Smooth muscle cell (in vitro differentiated cells): ENCODE results near the gene LRFN5. TPM values are rescaled to one million over a fixed set of nuclear protein-coding genes. Genes with fewer than 3 reads are reported as not detected.
"Not testable (repeated sequence)": the region's sequence is repeated elsewhere in the genome, so short reads cannot be mapped to it uniquely, and the experiment has no call there.

Experiments
- DNase-seq: peaks from one replicate; lab custom pipeline; 2025; ENCODE audit not compliant: unreplicated experiment; lab: John Stamatoyannopoulos, UW
- H2AFZ ChIP-seq: fragments of 200-600 bp; sonication (generic); 2 replicates; pipeline ENCODE4 v1.6.0; 2016; ENCODE audit warnings: antibody characterized with exemption, low read depth, mild to moderate bottlenecking
- H3F3A ChIP-seq: fragments of 200-600 bp; sonication (generic); 2 replicates; pipeline ENCODE4 v1.6.0; 2017; ENCODE audit warnings: antibody characterized with exemption, low read depth
- H3K27ac ChIP-seq: fragments of 200-600 bp; sonication (generic); 2 replicates; pipeline ENCODE4 v1.5.1; 2016; ENCODE audit warnings: low read depth, mild to moderate bottlenecking
- H3K27me3 ChIP-seq: fragments of 200-600 bp; sonication (generic); 2 replicates; pipeline ENCODE4 v1.6.1; 2016; ENCODE audit warnings: low read depth, mild to moderate bottlenecking
- H3K36me3 ChIP-seq: fragments of 200-600 bp; sonication (generic); 2 replicates; pipeline ENCODE4 v1.5.1; 2016; ENCODE audit warnings: low read depth
- H3K4me1 ChIP-seq: fragments of 200-600 bp; sonication (generic); 2 replicates; pipeline ENCODE4 v1.5.1; 2016; ENCODE audit warnings: low read depth
- H3K4me2 ChIP-seq: fragments of 200-600 bp; sonication (generic); 2 replicates; pipeline ENCODE4 v1.6.0; 2016; ENCODE audit warnings: mild to moderate bottlenecking
- H3K4me3 ChIP-seq: fragments of 200-600 bp; sonication (generic); 2 replicates; pipeline ENCODE4 v1.5.1; 2016; ENCODE audit warnings: mild to moderate bottlenecking
- H3K79me2 ChIP-seq: fragments of 200-600 bp; sonication (generic); 2 replicates; pipeline ENCODE4 v1.6.0; 2016; ENCODE audit warnings: low read depth, mild to moderate bottlenecking
- H3K9ac ChIP-seq: fragments of 200-600 bp; sonication (generic); 2 replicates; pipeline ENCODE4 v1.6.0; 2016; ENCODE audit warnings: low read depth
- H3K9me3 ChIP-seq: fragments of 200-600 bp; sonication (generic); replicated peaks from 2 replicates; pipeline ENCODE4 v1.5.1; 2016; ENCODE audit warnings: low read depth
- H4K20me1 ChIP-seq: fragments of 200-600 bp; sonication (generic); 2 replicates; pipeline ENCODE4 v1.6.0; 2016; ENCODE audit warnings: low read depth
- WGBS: methylation state at CpG from one replicate; pipeline ENCODE4 v1.1.7; 2016; ENCODE audit warnings: low lambda C conversion rate; 5-methylcytosine and 5-hydroxymethylcytosine counted together
- polyA plus RNA-seq: library from polyadenylated mRNA; unstranded; fragments of >200 nt; fragmentation: Nextera tagmentation; extraction: Ambion mirVana; gene quantifications from 2 replicates; pipeline ENCODE4 v1.2.1, GENCODE V29; 2016
- total RNA-seq: library from RNA; depleted of rRNA; stranded (reverse); fragments of >200 nt; gene quantifications from 2 replicates; pipeline ENCODE4 v1.2.3, GENCODE V29; 2014
- TF ChIP-seq, protein P1 (sequence below): fragments of 200-600 bp; sonication (generic); IDR thresholded peaks from 2 replicates; pipeline ENCODE4 v1.5.1; 2017; ENCODE audit warnings: borderline replicate concordance, mild to moderate bottlenecking, antibody characterized with exemption; ENCODE audit not compliant: insufficient read depth, poor library complexity, severe bottlenecking

The LRFN5 gene
- total RNA-seq (33.8 and 44.6 TPM in 2 replicates), polyA plus RNA-seq (12.7 and 22.1 TPM in 2 replicates)

DNA sequence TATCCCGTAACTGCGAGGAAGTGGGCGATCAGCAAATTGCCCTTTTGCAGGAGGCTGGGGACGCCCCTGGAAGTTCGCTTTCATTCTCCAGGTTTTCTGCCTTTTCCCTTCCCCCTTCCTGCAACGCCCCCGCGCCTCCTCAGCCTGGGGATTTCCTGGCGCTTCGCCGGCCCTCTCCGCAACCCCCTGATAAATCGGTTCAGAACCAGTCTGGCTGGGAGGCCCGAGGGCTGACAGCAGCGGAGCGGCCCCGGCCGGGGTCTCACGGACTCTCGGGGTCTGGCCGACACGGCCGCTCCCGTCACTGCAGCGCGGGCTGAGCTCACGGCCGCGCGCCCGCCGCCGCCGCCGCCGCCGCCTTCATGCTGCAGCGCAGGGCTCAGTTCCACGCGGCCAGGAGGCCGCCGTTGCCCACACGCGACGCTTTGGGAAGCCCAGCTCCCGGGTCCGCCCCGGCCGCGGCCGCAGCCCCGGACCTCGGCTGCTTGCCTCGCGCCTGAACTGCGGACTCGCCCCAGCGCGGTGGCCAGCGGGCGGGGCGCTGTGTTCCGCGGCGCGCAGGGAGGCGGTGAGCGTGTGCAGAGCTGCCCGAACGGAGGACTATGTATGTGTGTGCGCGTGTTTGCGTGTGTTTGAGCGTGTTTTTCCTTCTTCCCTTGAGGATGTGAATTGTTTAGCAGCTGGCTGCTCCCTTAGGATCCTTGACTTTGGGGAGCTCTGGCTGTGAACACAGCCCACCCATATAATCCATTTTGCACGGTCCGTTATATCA lies at the start of gene LRFN5:
LRFN5 (plus strand) TSS at position 345 of the 772 bp plus-strand sequence.
- peak within 1 kb of the TSS; percentile 81 for H3K4me3 ChIP-seq
- DNase-seq, result no peak
- H3K9ac ChIP-seq, result peak within 1 kb of the TSS; percentile 45
- no peaks in the 10 kb centered on the region for H3K27me3 ChIP-seq
- peaks cover 16% of the 10 kb centered on the region for H4K20me1 ChIP-seq
- peaks cover 23% of the 10 kb centered on the region for H3K4me1 ChIP-seq
- TF ChIP-seq, protein P1, sequence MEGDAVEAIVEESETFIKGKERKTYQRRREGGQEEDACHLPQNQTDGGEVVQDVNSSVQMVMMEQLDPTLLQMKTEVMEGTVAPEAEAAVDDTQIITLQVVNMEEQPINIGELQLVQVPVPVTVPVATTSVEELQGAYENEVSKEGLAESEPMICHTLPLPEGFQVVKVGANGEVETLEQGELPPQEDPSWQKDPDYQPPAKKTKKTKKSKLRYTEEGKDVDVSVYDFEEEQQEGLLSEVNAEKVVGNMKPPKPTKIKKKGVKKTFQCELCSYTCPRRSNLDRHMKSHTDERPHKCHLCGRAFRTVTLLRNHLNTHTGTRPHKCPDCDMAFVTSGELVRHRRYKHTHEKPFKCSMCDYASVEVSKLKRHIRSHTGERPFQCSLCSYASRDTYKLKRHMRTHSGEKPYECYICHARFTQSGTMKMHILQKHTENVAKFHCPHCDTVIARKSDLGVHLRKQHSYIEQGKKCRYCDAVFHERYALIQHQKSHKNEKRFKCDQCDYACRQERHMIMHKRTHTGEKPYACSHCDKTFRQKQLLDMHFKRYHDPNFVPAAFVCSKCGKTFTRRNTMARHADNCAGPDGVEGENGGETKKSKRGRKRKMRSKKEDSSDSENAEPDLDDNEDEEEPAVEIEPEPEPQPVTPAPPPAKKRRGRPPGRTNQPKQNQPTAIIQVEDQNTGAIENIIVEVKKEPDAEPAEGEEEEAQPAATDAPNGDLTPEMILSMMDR, result no peak
- H3F3A ChIP-seq, result peaks cover 7% of the 10 kb centered on the region
- H3K4me2 ChIP-seq, result peak within 1 kb of the TSS; percentile 97
- H3K27ac ChIP-seq, result peak within 1 kb of the TSS; percentile 72
- H3K9me3 ChIP-seq, result no peaks in the 10 kb centered on the region
- 1% methylated on average over 69 of the region's 76 CpGs for WGBS
- H3K36me3 ChIP-seq, result no peaks in the 10 kb centered on the region
- peaks cover 86% of the 10 kb centered on the region for H3K79me2 ChIP-seq
- H2AFZ ChIP-seq, result peak within 1 kb of the TSS; percentile 99

DNA sequence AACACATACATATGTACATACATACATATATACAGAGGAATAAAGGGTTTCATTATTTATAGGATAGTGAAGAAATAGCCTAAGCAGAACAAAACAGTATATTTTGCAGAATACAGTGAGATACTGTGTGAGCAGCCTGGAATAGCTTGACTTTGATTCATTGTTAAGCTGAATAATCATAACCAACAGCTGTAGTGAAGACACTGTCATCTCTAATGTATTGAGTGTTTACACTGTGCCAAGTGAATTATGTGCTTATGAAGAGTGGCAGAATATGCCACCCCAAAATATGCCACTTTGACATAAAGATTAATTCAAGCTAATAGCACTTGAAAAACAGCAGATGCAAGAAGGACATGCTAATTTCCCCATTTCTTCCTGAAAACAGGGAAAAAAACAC lies 48.2 kb upstream of the LRFN5 start:
- peak overlapping the region; percentile 0 for H2AFZ ChIP-seq
- no peak overlapping the region for H3K4me3 ChIP-seq

DNA sequence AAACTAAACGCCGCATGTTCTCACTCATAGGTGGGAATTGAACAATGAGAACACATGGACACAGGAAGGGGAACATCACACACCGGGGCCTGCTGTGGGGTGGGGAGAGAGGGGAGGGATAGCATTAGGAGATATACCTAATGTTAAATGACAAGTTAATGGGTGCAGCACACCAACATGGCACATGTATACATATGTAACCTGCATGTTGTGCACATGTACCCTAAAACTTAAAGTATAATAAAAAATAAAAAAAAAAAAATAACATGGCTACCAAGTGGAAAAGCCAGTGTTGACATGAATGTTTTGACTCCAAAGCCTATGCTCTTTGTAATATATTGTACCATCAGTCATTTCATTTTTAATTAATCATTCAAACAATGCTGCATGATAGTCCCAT lies 39.8 kb upstream of the LRFN5 start:
- not testable (repeated sequence) for H3K4me3 ChIP-seq, H3K4me2 ChIP-seq, H3K27me3 ChIP-seq, H3K79me2 ChIP-seq, H3K9ac ChIP-seq, DNase-seq, H2AFZ ChIP-seq, H3K27ac ChIP-seq, H3K4me1 ChIP-seq, H3K9me3 ChIP-seq, H4K20me1 ChIP-seq, H3K36me3 ChIP-seq, H3F3A ChIP-seq
- WGBS, result 100% methylated on average over 3 of the region's 3 CpGs

More for the DNA sequence above, 48.2 kb upstream of the LRFN5 start:
- H3K4me1 ChIP-seq, result no peaks in the 10 kb centered on the region
- no peaks in the 10 kb centered on the region for H3K79me2 ChIP-seq
- no peak for DNase-seq
- H3F3A ChIP-seq, result no peaks in the 10 kb centered on the region
- H3K27ac ChIP-seq, result no peak overlapping the region
- H3K9ac ChIP-seq, result no peak overlapping the region
- H3K9me3 ChIP-seq, result no peaks in the 10 kb centered on the region
- H3K36me3 ChIP-seq, result no peaks in the 10 kb centered on the region
- no peaks in the 10 kb centered on the region for H4K20me1 ChIP-seq
- H3K4me2 ChIP-seq, result no peak overlapping the region
- no peaks in the 10 kb centered on the region for H3K27me3 ChIP-seq
- TF ChIP-seq, protein P1, result no peak

DNA sequence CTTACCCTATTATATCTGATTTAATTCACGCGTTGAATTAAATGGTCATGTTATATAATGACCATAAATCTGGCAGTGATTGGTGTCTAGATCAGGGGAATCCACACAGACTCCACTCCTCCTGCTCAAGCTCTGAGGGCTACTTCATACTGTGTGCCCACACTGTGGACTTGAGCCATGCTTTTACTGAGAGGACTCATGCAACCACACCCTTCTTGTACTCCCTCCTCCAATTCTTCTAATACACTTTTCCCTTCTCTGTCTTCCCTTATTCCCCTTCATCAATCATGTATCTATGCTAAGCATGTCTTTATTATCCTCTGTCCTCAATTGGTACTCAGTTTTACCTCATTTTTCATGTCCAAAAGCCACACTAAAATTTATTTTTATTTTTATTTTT lies 37.7 kb upstream of the LRFN5 start:
- 100% methylated on average over 2 of the region's 2 CpGs for WGBS
- TF ChIP-seq, protein P1, result no peak
- H3K36me3 ChIP-seq, result no peaks in the 10 kb centered on the region
- H3K9ac ChIP-seq, result no peak overlapping the region
- H3K9me3 ChIP-seq, result no peaks in the 10 kb centered on the region
- no peak overlapping the region for H2AFZ ChIP-seq
- no peak overlapping the region for H3K4me2 ChIP-seq
- H3K27me3 ChIP-seq, result no peaks in the 10 kb centered on the region
- no peaks in the 10 kb centered on the region for H4K20me1 ChIP-seq
- H3K4me3 ChIP-seq, result no peak overlapping the region
- no peaks in the 10 kb centered on the region for H3K79me2 ChIP-seq
- no peaks in the 10 kb centered on the region for H3F3A ChIP-seq
- no peak for DNase-seq
- no peak overlapping the region for H3K27ac ChIP-seq
- H3K4me1 ChIP-seq, result no peaks in the 10 kb centered on the region
